LNCaP clone FGC (cell line): ENCODE measurements around the gene C4orf54.

Experiments
- DNase-seq: peaks from one replicate; pipeline ENCODE4 v3.0.0-alpha.2; 2011; ENCODE audit warnings: low read depth
- H3K4me3 ChIP-seq: 2 replicates; pipeline ENCODE4 v1.5.1; 2011; ENCODE audit warnings: mild to moderate bottlenecking, low read depth, low read length, control low read depth
- TF ChIP-seq, protein P1 (sequence below): IDR thresholded peaks from 2 replicates; pipeline ENCODE4 v1.5.1; 2012; ENCODE audit warnings: mild to moderate bottlenecking; ENCODE audit not compliant: control insufficient read depth, insufficient read depth; ENCODE audit errors: extremely low read depth

The C4orf54 gene

GRCh38 chr4:99657798-99658197, at the start of gene C4orf54:
C4orf54 (minus strand) TSS chr4:99657828; CDS start chr4:99654648, 3,180 bp downstream.
- H3K4me3 ChIP-seq, result no peak within 1 kb of the TSS
- TF ChIP-seq, protein P1, sequence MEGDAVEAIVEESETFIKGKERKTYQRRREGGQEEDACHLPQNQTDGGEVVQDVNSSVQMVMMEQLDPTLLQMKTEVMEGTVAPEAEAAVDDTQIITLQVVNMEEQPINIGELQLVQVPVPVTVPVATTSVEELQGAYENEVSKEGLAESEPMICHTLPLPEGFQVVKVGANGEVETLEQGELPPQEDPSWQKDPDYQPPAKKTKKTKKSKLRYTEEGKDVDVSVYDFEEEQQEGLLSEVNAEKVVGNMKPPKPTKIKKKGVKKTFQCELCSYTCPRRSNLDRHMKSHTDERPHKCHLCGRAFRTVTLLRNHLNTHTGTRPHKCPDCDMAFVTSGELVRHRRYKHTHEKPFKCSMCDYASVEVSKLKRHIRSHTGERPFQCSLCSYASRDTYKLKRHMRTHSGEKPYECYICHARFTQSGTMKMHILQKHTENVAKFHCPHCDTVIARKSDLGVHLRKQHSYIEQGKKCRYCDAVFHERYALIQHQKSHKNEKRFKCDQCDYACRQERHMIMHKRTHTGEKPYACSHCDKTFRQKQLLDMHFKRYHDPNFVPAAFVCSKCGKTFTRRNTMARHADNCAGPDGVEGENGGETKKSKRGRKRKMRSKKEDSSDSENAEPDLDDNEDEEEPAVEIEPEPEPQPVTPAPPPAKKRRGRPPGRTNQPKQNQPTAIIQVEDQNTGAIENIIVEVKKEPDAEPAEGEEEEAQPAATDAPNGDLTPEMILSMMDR, result no peak
- DNase-seq, result no peak

- DNase-seq, result no peak
- H3K4me3 ChIP-seq, result no peak overlapping the region
- TF ChIP-seq, protein P1, result no peak
These were observed 48.3 kb upstream of the C4orf54 start for GRCh38 chr4:99705891-99706290.

DNA sequence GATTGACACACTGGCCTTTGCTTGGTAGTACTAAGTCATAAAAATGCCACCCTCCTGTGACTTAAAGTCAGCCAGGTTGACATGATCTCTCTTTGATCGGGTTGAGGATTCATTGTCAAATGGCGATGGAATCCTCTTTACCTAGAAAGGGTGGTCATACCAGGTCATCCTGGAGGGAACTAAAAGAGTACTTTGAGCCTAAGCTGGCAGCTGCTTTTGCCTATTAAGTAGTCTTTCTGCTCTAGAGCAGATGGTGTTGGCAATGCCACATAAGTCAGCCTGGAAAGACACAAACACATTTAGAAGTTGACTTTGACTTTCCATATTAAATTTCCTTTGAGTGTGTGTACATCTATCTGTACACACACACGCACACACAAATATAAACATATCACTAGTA, 39.2 kb upstream of the C4orf54 start:
- no peak overlapping the region for H3K4me3 ChIP-seq
- TF ChIP-seq, protein P1, result no peak
- no peak for DNase-seq

- TF ChIP-seq, protein P1, result no peak
- no peak for DNase-seq
- no peak overlapping the region for H3K4me3 ChIP-seq
These were observed 35.5 kb upstream of the C4orf54 start for GRCh38 chr4:99693140-99693539.

GRCh38 chr4:99690990-99691389, 33.4 kb upstream of the C4orf54 start:
- TF ChIP-seq, protein P1, result no peak
- no peak overlapping the region for H3K4me3 ChIP-seq
- no peak for DNase-seq

DNA sequence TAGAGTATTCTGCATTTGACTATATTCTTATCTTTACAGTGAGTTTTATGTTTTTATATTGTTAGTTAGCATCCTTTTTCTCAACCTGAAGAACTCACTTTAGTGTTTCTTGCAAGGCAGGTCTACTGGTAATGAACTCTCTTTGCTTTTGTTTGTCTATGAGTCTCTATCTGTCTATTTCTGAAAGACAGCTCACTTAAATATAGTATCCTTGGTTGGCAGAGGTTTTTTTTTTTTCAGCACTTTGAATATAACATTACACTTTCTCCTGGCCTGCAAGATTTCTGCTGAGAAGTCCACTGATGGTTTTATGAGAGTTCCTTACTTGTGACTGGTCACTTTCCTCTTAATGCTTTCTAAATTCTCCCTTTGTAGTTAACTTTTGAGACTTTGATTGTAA, 32.8 kb upstream of the C4orf54 start:
- DNase-seq, result no peak
- no peak overlapping the region for H3K4me3 ChIP-seq
- TF ChIP-seq, protein P1, result no peak

- no peak for DNase-seq
- H3K4me3 ChIP-seq, result no peak overlapping the region
- TF ChIP-seq, protein P1, result no peak
These were observed 29.5 kb upstream of the C4orf54 start for GRCh38 chr4:99687120-99687519.
